ENCODE results near the gene FBXO42.
A peak's percentile ranks its signal among the peaks of the same experiment; 100 is the strongest.

FBXO42 gene

DNA sequence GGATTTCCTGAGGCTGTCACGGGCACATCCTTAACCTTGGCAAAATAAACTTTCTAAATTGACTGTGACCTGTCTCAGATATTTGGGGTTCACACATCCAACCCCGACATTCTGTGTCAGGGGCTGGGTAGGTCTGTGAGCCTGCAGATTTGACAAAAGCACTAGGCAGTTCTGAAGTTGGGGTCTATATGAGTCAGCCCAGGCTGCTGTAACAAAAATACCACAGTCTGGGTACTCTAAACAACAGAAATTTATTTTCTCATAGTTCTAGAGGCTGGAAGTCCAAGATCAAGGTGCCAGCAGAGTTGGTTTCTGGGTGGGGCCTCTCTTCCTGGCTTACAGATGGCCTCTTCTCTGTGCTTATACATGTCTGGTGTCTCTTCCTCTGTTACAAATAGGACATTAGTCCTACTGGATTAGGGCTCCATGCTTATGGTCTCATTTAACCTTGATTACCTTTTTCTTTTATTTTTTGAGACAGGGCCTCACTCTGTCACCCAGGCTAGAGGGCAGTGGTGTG lies 112.2 kb downstream of the FBXO42 start:
- H3K27me3 Mint-ChIP-seq (ENCODE audit: low read depth): no peaks in the 10 kb centered on the region
- no peaks in the 10 kb centered on the region for H3K9me3 Mint-ChIP-seq
- H3K27ac Mint-ChIP-seq: peak overlapping the region; percentile 45
- peaks cover 29% of the 10 kb centered on the region for H3K4me1 Mint-ChIP-seq (ENCODE audit: low read depth)
- H3K4me3 Mint-ChIP-seq: no peak overlapping the region
- H3K36me3 Mint-ChIP-seq (ENCODE audit: low read depth): peaks cover 1% of the 10 kb centered on the region

DNA sequence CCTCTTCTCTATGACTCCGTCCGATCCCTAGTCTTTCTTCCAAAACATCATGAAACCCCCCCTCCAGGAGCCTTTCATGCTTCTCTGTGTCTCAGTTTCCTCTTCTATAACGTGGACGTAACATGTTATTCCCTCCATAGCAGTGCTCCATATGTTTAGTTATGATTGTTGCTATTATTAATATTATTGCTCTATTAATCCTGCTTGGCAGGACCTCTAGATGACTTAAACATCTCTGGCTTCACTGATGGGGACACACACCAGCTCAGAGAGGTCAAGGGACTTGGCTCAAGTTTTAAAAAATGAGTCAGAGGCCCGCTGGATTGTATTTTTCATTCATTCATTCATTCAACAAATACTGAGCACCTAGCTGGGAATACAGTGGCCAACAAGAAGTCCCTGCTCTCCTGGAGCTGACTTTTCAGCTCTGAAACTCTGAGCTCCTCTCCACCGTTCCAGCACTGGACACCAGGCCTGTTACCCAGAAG lies 114.9 kb downstream of the FBXO42 start:
- H3K27ac Mint-ChIP-seq: peak overlapping the region; percentile 89
- H3K27me3 Mint-ChIP-seq (ENCODE audit: low read depth): no peaks in the 10 kb centered on the region
- peaks cover 29% of the 10 kb centered on the region for H3K4me1 Mint-ChIP-seq (ENCODE audit: low read depth)
- H3K9me3 Mint-ChIP-seq: no peaks in the 10 kb centered on the region
- peak overlapping the region; percentile 87 for H3K4me3 Mint-ChIP-seq
- peaks cover 1% of the 10 kb centered on the region for H3K36me3 Mint-ChIP-seq (ENCODE audit: low read depth)

DNA sequence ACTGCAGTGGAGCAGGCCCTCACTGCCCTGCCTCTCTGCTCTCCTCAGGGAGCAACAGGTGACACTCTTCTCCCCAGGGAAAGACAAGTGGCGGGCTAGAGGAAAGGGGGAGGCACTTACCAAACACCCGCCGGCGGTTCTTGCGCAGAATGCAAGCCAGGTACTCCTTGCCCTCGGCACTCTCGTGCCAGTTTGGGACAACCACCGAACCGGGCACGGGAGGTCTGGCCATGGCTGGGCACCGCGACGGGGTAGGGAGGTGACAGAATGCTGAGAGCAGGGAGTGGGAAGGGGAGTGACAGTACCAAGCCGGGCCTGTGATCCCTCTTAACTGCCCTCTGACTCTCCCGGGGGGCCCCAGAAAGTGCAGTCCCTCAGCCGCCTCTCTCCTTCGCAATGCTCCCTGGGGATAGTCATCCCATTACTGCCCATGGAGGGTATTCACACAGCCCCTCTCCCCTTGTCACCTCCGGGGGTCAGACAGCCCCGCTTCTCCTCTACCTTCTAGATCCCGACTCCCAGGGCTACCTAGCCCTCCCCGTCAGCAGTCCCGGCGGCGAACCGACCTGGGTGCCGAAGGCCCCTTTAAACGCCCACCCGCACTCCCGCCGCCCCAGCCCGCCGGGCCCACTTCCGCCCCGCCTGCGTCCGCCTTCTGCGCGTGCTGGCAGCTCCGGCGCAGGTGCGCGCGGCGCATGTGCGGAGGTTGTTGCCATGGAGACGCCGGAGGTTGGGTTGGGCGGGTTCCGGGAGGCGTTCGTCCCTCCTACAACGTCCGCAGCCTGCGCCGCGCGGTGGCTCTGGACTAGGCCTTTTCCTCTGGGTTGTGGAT lies 115.6 kb downstream of the FBXO42 start, which contains the start of gene CPLANE2:
CPLANE2 (minus strand) TSS at position 673 of the 832 bp plus-strand sequence; CDS start at position 232, 441 bp downstream.
- Mint-ChIP-seq H3K27me3 (ENCODE audit: low read depth) (no peaks in the 10 kb centered on the region), H3K36me3 (ENCODE audit: low read depth) (peaks cover 1% of the 10 kb centered on the region), H3K4me3 (peak within 1 kb of the TSS; percentile 87), H3K4me1 (ENCODE audit: low read depth) (peaks cover 29% of the 10 kb centered on the region), H3K27ac (peak within 1 kb of the TSS; percentile 90), H3K9me3 (no peaks in the 10 kb centered on the region)

DNA sequence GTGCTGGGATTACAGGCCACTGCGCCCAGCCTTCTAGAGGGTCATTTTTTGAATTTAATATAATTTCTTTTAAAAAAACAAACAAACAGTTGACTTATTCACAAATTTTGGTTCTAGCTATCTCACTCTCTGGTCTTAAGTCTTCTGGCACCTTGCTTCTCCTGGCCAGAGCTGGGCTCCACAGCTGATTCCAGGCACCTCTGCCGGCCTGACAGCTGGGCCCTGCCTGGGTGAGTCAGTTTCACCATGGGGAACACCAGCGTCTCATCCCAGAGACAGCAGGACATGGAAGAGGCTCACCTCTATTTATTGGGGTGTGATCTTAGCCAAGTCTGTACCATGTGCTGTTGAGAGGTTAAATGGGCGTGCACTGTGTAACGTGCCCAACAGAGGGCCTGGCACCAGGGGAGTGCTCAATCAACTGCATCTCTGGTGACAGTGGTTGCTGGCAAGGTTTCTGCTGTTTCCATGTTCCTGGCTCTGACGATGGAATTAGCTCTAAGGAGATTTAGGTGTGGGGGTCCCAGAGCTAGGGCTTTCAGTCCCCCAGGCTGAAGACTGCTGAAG lies 116.3 kb downstream of the FBXO42 start:
- Mint-ChIP-seq H3K4me1 (ENCODE audit: low read depth) (peaks cover 29% of the 10 kb centered on the region), H3K36me3 (ENCODE audit: low read depth) (peaks cover 1% of the 10 kb centered on the region), H3K27ac (peak overlapping the region; percentile 90), H3K9me3 (no peaks in the 10 kb centered on the region), H3K4me3 (peak overlapping the region; percentile 87), H3K27me3 (ENCODE audit: low read depth) (no peaks in the 10 kb centered on the region)

DNA sequence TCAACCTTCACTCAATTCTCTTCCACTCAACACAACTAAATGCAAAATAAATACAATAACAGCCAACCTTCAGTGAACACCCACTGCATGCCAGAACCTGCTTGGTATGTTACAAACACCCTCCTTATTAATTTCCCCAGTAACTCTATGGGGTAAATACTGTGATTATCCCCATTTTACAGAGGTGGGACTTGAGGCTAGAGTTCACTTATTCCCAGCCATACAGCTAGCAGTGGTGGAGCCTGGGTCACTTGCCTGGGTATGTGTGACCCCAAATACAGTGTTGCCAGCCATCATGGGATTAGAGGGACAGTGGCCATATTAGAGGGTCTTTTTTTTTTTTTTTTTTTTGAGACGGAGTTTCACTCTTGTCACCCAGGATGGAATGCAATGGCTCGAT lies 116.9 kb downstream of the FBXO42 start:
- Mint-ChIP-seq H3K27me3 (ENCODE audit: low read depth) (no peaks in the 10 kb centered on the region), H3K27ac (no peak overlapping the region), H3K4me3 (no peak overlapping the region), H3K4me1 (ENCODE audit: low read depth) (peaks cover 29% of the 10 kb centered on the region), H3K9me3 (no peaks in the 10 kb centered on the region), H3K36me3 (ENCODE audit: low read depth) (peaks cover 1% of the 10 kb centered on the region)

DNA sequence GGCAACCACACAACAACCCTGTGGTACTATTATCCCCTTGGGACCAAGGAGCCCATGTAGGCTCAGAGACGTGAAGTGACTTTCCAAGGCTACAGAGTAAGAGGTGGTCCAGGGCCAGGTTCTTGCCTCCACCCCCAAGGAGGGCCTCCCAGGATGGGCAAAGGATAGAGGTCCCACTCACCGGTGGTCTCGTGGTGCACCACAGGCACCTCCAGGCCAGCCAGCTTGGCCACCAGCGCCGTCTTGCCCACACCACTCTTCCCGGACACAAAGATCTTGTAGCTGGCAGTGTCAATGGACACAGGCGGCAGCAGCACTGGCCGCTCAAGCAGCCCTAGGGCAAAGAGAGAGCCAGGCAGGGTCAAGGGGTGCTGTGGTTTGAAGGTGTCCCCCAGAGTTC lies 118.8 kb downstream of the FBXO42 start:
- Mint-ChIP-seq H3K27ac (no peak overlapping the region), H3K9me3 (no peaks in the 10 kb centered on the region), H3K27me3 (ENCODE audit: low read depth) (peaks cover 13% of the 10 kb centered on the region), H3K4me3 (no peak overlapping the region), H3K36me3 (ENCODE audit: low read depth) (peaks cover 1% of the 10 kb centered on the region), H3K4me1 (ENCODE audit: low read depth) (peaks cover 22% of the 10 kb centered on the region)

DNA sequence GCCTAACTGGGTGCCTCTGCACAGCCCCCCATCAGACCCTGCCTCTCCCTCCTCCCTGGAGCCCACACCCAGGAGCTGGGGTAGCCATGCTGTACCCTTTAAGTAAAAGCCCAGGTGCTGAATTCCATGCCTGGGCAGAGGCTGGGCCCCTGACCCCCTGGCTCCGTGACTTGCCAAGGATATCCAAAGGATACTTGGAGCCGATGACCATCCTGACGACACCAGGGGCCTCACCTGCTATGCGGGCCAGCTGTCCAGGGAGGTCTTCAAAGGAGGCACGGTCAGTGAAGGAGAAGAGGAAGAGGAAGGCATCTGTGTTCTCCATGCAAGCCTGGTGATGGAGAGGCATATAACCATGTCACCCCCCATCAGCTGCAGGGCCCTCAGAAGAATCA lies 120.0 kb downstream of the FBXO42 start:
- no peak overlapping the region for H3K27ac Mint-ChIP-seq
- no peak overlapping the region for H3K4me3 Mint-ChIP-seq
- peaks cover 24% of the 10 kb centered on the region for H3K27me3 Mint-ChIP-seq (ENCODE audit: low read depth)
- H3K4me1 Mint-ChIP-seq (ENCODE audit: low read depth): peaks cover 13% of the 10 kb centered on the region
- H3K9me3 Mint-ChIP-seq: no peaks in the 10 kb centered on the region
- peaks cover 1% of the 10 kb centered on the region for H3K36me3 Mint-ChIP-seq (ENCODE audit: low read depth)

DNA sequence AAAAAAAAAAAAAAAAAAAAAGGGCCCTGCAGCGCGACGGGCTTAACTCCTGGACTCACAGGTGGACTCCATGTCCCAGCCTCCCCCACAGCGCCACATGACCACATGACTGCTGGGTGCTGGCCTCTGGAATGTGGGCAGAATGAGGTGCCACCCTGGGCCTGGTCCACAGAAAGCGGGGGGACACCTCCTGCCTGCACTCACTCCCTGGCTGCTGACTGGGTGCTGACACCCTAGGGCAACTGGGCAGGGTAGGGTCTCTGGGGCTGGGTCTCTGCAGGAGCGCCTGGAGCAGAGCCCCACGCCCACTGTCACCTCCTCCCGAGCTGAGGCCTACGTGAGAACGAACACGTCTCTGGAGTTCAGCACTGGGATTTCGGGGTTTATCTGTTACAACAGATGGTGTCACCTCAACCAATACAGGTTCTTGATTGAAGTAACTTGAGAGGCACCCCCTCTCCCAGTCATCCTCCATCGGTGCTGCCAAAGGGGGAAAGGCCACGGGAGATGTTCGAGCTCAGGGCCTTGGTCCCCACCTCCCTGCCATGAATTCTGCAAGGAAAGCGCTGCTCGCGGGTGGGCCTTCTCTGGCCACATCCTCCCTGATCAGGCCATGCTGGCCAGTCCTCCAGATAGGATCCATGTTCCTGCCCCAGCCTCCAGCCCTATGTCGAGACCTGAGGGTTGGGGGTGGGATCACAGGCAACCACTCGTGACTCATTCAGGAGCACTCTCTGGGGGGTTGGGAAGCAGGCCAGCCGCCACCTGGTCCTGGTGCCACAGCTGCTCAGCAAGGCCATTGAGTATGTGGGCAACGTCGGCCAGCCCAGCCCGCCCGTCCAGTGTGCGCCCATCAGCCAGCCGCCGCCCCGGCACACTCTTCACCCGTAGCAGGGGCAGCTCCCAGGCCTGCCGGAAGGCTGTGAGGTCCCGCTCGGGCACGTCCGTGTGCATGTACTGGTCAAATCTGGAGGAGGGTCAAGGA lies 120.7 kb downstream of the FBXO42 start:
- Mint-ChIP-seq H3K9me3 (no peaks in the 10 kb centered on the region), H3K27ac (no peak overlapping the region), H3K27me3 (ENCODE audit: low read depth) (peaks cover 27% of the 10 kb centered on the region), H3K4me1 (ENCODE audit: low read depth) (peaks cover 10% of the 10 kb centered on the region), H3K4me3 (no peak overlapping the region), H3K36me3 (ENCODE audit: low read depth) (peaks cover 1% of the 10 kb centered on the region)

DNA sequence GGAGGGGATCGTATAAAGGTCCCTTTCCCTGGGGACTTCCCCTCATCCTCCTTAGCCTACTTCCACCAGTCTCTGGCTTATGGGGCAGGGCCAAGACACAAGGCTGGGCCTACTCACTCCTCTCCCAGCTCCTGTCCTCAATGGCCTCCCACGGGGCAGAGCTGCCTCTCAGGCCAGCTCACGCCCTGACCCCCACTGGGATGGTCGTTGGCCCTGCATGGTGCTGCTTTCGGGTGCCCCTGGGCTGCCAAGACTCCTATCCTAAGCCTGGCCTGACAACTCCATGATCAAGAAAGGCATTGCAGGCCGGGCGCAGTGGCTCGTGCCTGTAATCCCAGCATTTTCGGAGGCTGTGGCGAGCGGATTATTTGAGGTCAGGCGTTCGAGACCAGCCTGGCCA lies 121.5 kb downstream of the FBXO42 start:
- Mint-ChIP-seq H3K4me3 (no peak overlapping the region), H3K36me3 (ENCODE audit: low read depth) (peaks cover 3% of the 10 kb centered on the region), H3K27me3 (ENCODE audit: low read depth) (peaks cover 35% of the 10 kb centered on the region), H3K4me1 (ENCODE audit: low read depth) (peaks cover 3% of the 10 kb centered on the region), H3K9me3 (no peaks in the 10 kb centered on the region), H3K27ac (no peak overlapping the region)

DNA sequence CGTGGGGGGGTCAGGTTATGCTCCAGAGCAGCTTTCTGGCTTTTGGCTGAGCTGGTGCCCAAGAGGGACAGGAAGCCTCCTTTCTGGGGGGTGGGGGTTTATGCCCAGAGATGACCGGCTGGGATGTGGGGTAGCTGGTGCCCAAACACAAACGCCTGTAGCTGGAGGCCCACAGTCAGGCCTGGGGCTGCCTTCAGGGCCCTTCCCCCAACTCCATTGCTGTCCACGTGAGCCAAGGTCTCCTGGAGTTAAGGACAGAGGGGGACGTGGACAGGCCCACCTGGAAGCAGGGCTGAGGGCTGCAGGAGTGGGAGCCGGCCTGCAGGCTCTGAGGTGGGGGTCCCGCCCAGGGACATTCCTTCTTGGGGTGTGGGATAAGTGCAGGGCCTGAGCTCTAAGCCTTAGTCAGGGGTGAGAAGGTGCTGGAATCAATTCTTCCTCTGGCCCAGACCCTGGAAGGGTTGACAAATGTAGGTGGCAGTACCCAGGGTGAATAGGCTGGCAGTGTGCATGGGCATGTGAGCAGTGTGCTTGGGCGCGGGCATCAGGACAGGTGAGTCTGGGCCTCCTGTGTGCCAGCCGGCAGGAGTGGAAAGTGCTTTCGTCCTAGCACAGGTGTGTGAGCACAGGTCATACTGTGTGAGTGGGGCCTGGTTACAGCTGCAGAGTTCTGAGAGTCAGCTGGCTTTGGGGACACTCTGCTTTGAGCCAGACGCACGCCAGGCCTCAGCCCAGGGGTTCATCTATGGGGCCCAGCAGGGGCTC lies 122.1 kb downstream of the FBXO42 start:
- Mint-ChIP-seq H3K27me3 (ENCODE audit: low read depth) (peaks cover 39% of the 10 kb centered on the region), H3K9me3 (no peaks in the 10 kb centered on the region), H3K36me3 (ENCODE audit: low read depth) (peaks cover 1% of the 10 kb centered on the region)

DNA sequence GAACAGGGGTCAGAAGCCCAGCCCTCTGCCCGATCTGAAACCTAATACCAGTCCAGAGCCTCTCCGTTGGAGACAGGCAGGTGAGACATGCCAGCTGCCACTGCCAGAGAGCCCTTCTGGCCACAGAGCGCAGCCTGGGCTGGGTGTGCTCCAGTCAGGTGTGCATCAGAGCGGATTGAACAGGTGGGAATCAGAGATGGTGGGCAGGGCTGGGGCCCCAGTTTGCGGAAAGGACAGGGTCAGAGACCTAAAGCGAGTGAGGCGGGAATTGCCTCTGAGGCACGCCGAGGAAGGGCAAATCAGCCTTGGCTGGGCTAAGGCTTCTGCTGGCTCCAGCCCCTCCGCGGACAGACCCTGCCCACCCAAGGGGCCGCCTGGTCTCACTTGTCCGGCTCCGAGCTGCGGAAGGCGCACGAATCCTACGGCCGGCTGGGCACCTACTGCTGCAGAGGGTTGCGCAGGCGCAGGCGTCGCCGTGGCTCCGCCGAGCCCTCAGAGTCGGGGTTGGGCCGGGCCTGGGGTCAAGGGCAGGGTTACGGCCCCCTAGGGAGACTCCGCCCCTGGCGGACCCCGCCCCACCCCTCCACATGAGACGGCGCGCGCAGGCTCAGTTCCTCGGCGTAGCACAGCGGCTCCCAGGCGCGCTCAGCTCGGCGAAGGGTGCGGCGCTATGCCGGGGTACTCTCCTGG lies 125.6 kb downstream of the FBXO42 start:
- H3K27me3 Mint-ChIP-seq (ENCODE audit: low read depth): peaks cover 48% of the 10 kb centered on the region
- no peaks in the 10 kb centered on the region for H3K4me1 Mint-ChIP-seq (ENCODE audit: low read depth)
- no peak overlapping the region for H3K4me3 Mint-ChIP-seq
- no peaks in the 10 kb centered on the region for H3K9me3 Mint-ChIP-seq
- H3K27ac Mint-ChIP-seq: no peak overlapping the region
- peaks cover 4% of the 10 kb centered on the region for H3K36me3 Mint-ChIP-seq (ENCODE audit: low read depth)

More for the DNA sequence above, 122.1 kb downstream of the FBXO42 start:
- H3K4me1 Mint-ChIP-seq (ENCODE audit: low read depth): peaks cover under 1% of the 10 kb centered on the region
- no peak overlapping the region for H3K4me3 Mint-ChIP-seq
- H3K27ac Mint-ChIP-seq: no peak overlapping the region

DNA sequence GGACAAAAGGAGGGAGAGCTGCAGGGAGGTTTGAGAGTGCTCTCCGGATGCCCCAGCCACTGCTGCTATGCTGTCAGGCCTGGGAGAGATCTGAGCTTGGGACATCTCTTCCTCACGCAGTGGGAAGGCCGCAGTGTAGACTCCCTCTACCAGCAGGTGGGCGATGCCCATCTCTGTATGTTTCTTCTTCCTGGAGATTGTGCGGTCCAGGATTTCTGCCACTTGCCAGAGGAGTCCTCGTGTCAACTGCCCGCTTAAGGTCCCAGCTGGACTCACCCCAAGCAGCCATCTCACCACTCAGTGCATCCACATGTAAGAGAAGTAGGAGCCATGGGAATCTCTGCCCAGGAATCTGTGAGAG lies 126.2 kb downstream of the FBXO42 start:
- no peak overlapping the region for H3K4me3 Mint-ChIP-seq
- H3K9me3 Mint-ChIP-seq: no peaks in the 10 kb centered on the region
- peaks cover 53% of the 10 kb centered on the region for H3K27me3 Mint-ChIP-seq (ENCODE audit: low read depth)
- peaks cover 4% of the 10 kb centered on the region for H3K36me3 Mint-ChIP-seq (ENCODE audit: low read depth)
- no peaks in the 10 kb centered on the region for H3K4me1 Mint-ChIP-seq (ENCODE audit: low read depth)
- no peak overlapping the region for H3K27ac Mint-ChIP-seq

DNA sequence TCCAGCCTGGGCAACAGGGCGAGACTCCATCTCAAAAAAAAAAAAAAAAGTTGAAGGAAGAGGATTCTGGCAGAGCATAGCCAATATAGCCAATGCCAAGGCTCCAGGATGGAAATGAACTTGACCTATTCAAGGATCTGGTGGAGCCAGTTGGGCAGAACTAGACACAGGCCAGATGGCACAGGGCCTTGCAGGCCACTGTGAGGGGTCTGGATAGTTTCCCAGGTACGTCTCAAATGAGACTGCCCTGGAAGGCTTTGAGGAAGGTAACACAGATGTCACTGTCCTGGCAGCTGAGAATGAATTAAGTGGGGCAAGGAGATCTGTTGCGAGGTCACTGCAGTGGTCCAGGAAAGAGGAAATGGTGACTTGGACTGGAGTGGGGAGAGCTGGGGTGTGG lies 127.8 kb downstream of the FBXO42 start:
- no peaks in the 10 kb centered on the region for H3K9me3 Mint-ChIP-seq
- peaks cover 4% of the 10 kb centered on the region for H3K36me3 Mint-ChIP-seq (ENCODE audit: low read depth)
- H3K4me3 Mint-ChIP-seq: no peak overlapping the region
- H3K27me3 Mint-ChIP-seq (ENCODE audit: low read depth): peaks cover 52% of the 10 kb centered on the region
- H3K4me1 Mint-ChIP-seq (ENCODE audit: low read depth): peaks cover 8% of the 10 kb centered on the region
- H3K27ac Mint-ChIP-seq: no peak overlapping the region

Measured in T-helper 1 cell treated with Interleukin-12 subunit alpha and Interleukin-12 subunit beta and Interleukin-4 antibody, amounts not matched to agents 30 μg/mL and 1 μg/mL, for 36 hours (primary cell).